Esophagus muscularis mucosa (tissue), 4 donors: Measurements from ENCODE around the gene SKAP2.

Experiments
- EP300 ChIP-seq: sonication (generic); formaldehyde crosslinking; IDR thresholded peaks from one replicate; pipeline ENCODE4 v1.6.1; 2017; ENCODE audit warnings: antibody characterized with exemption
- POLR2A ChIP-seq: fragments of 450-650 bp; IDR thresholded peaks from one replicate; pipeline ENCODE4 v1.6.1; 2017; ENCODE audit warnings: antibody characterized with exemption, moderate library complexity, mild to moderate bottlenecking, low read depth
- POLR2AphosphoS5 ChIP-seq, 2 donors: sonication (generic); formaldehyde crosslinking; IDR thresholded peaks; one replicate each; pipeline ENCODE4 v1.6.1; 2017; ENCODE audit warnings: antibody characterized with exemption in 2 of 2
- TF ChIP-seq, protein P1 (sequence below), 3 experiments: fragments of 200-600 bp in 2 of 3; fragments of 450-650 bp in 1 of 3; sonication (generic) in 2 of 3; IDR thresholded peaks; one replicate each; pipeline ENCODE4 v1.5.1; 2017 to 2019; ENCODE audit warnings: antibody characterized with exemption in 3 of 3, mild to moderate bottlenecking in 2 of 3, moderate library complexity in 1 of 3

DNA sequence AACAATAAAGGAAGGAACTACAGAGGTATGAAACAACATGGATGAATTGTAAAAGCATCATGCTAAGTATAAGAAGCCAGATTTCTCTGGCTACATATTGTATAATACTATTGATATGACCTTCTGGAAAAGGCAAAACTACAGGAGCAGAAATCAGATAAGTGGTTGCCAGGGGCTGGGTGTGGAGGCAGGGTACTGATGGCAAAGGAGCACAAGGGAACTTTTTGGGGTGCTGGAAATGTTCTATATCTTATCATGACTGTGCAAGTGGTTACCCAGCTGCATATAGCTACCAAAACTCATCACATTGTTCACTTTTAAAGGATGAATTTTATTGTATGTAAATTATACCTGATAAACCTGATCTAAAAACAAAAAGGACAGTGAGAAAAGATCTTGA, 72.4 kb downstream of the SKAP2 start:
- TF ChIP-seq, protein P1, sequence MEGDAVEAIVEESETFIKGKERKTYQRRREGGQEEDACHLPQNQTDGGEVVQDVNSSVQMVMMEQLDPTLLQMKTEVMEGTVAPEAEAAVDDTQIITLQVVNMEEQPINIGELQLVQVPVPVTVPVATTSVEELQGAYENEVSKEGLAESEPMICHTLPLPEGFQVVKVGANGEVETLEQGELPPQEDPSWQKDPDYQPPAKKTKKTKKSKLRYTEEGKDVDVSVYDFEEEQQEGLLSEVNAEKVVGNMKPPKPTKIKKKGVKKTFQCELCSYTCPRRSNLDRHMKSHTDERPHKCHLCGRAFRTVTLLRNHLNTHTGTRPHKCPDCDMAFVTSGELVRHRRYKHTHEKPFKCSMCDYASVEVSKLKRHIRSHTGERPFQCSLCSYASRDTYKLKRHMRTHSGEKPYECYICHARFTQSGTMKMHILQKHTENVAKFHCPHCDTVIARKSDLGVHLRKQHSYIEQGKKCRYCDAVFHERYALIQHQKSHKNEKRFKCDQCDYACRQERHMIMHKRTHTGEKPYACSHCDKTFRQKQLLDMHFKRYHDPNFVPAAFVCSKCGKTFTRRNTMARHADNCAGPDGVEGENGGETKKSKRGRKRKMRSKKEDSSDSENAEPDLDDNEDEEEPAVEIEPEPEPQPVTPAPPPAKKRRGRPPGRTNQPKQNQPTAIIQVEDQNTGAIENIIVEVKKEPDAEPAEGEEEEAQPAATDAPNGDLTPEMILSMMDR (IDR thresholded peaks at IDR 0.05) = no peak
- no peak for TF ChIP-seq POLR2A
- TF ChIP-seq POLR2AphosphoS5 (IDR thresholded peaks at IDR 0.05) = no peak
- TF ChIP-seq EP300 = no peak
